A673 (cell line): ENCODE results near the gene PDGFC.

ENCODE experiments used
- EZH2 ChIP-seq: fragments of 200-600 bp; sonication (generic); IDR thresholded peaks from 2 replicates; pipeline ENCODE4 v1.6.1; 2017; ENCODE audit warnings: borderline replicate concordance, low read depth, mild to moderate bottlenecking, mixed read lengths, antibody characterized with exemption, low read length; ENCODE audit not compliant: poor library complexity, severe bottlenecking
- TF ChIP-seq, protein P1 (sequence below): fragments of 300-800, 200-600 bp; sonication (generic); conservative IDR thresholded peaks from 2 replicates; pipeline ENCODE4 v1.5.1; 2017; ENCODE audit warnings: low read depth, mild to moderate bottlenecking, antibody characterized with exemption, low read length, moderate library complexity, mixed read lengths

DNA sequence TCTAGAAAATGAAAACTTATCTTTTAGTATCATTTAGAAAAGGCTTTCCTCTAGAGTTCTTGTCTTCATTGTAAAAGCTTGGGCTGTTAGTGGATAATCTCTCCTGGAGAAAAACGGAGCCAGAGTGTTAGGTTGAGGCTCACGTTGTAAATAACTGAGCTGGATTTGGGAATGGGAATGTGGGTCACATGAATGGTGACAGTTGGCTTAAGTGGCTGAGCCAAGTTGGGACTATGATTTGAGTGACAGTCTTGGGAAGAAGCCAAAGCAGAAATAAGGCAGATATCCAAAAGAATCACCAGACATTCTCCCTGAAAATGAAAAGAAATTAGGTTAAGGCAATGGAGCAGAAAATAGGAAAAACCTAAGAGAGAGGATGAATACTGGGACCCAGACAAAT, 33.6 kb upstream of the PDGFC start:
- TF ChIP-seq EZH2, result no peak
- TF ChIP-seq, protein P1, sequence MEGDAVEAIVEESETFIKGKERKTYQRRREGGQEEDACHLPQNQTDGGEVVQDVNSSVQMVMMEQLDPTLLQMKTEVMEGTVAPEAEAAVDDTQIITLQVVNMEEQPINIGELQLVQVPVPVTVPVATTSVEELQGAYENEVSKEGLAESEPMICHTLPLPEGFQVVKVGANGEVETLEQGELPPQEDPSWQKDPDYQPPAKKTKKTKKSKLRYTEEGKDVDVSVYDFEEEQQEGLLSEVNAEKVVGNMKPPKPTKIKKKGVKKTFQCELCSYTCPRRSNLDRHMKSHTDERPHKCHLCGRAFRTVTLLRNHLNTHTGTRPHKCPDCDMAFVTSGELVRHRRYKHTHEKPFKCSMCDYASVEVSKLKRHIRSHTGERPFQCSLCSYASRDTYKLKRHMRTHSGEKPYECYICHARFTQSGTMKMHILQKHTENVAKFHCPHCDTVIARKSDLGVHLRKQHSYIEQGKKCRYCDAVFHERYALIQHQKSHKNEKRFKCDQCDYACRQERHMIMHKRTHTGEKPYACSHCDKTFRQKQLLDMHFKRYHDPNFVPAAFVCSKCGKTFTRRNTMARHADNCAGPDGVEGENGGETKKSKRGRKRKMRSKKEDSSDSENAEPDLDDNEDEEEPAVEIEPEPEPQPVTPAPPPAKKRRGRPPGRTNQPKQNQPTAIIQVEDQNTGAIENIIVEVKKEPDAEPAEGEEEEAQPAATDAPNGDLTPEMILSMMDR, result no peak
